Central memory CD8-positive, alpha-beta T cell (primary cell): ENCODE data around the gene FAIM.
"Not testable (repeated sequence)": the region's sequence is repeated elsewhere in the genome, so short reads cannot be mapped to it uniquely, and the experiment has no call there.

Experiments
- ATAC-seq: fragments of 150-1000 bp; cut with Tn5 transposase; replicated peaks from 2 replicates; pipeline ENCODE4 v1.10.0; 2022; ENCODE audit warnings: mild to moderate bottlenecking, moderate FRiP score, moderate number of reproducible peaks; ENCODE audit not compliant: poor library complexity, severe bottlenecking; ENCODE audit errors: extremely low read depth
- DNase-seq, 2 donors: peaks; one replicate each; pipeline ENCODE4 v3.0.0; 2021; ENCODE audit warnings: low spot score in 2 of 2
- H3K27ac Mint-ChIP-seq: one replicate; pipeline ENCODE4 v1.8.0; 2022; ENCODE audit warnings: low read depth, mild to moderate bottlenecking, moderate library complexity, mixed read lengths
- H3K27me3 Mint-ChIP-seq: one replicate; pipeline ENCODE4 v1.8.0; 2022; ENCODE audit warnings: mixed read lengths
- H3K36me3 Mint-ChIP-seq: one replicate; pipeline ENCODE4 v1.8.0; 2022; ENCODE audit warnings: mild to moderate bottlenecking, moderate library complexity, mixed read lengths; ENCODE audit not compliant: insufficient read depth
- H3K4me1 Mint-ChIP-seq: one replicate; pipeline ENCODE4 v1.8.0; 2022; ENCODE audit warnings: mixed read lengths
- H3K4me3 Mint-ChIP-seq: one replicate; pipeline ENCODE4 v1.8.0; 2022; ENCODE audit warnings: mild to moderate bottlenecking, moderate library complexity, mixed read lengths
- H3K9me3 Mint-ChIP-seq: one replicate; pipeline ENCODE4 v1.8.0; 2022; ENCODE audit warnings: mixed read lengths

Gene FAIM

DNA sequence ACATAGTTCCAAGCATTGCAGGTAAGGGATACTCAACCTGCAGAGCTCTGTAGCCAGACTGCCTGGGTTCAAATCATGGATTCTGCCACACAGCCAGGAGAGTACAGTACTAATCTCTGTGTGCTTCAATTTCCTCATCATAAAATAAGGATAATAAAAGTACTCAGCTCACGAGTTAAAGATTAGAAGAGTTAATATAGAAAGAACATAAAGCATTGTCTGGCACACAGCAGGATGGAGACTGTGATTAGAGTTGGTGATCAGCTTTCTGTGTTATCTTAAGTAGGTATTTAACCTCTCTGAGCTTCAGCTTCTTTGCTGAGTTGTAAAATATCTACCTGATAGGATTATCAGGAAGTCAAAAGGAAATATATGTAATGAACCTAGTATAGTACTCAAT, 17.2 kb upstream of the FAIM start:
- Mint-ChIP-seq H3K9me3 (no peaks in the 10 kb centered on the region), H3K4me3 (no peak overlapping the region), H3K27ac (no peak overlapping the region), H3K27me3 (no peaks in the 10 kb centered on the region), H3K36me3 (peaks cover 8% of the 10 kb centered on the region), H3K4me1 (peaks cover 6% of the 10 kb centered on the region)
- DNase-seq (no peak), ATAC-seq (no peak)

DNA sequence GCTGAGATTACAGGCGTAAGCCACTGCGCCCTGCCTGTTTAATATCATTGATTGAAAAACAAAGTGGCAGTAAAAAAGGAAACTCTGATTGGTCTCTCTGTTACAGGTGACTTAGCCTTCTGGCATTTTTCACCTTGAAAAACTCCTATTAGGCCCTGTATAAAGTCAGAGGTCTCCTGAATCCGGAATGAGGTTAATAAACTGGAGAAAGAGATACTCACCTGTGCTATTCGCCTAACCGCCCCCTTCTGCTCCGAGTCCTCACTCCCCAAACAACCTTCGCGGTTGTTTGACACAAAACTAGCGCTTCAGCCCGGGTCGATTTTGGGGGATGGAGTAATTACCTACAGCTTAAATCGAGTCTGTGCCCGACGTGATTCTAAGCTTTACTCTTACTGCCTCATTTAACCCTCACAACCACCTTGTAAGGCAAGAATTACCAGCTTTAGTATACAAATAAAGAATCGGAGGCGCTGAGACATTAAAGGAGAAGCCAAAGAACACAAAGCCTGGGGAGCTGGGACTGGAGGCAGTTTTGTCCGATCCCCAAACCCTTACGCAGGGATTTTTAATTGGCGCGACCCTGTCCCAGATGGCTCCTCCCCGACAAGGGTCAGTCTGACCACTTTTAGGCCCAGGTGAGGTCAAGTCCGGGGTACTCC, 15.0 kb upstream of the FAIM start:
- peak overlapping the region; percentile 93 for H3K4me3 Mint-ChIP-seq
- H3K27me3 Mint-ChIP-seq: no peaks in the 10 kb centered on the region
- ATAC-seq (no peak), DNase-seq (no peak)
- peaks cover 8% of the 10 kb centered on the region for H3K36me3 Mint-ChIP-seq
- peak overlapping the region; percentile 94 for H3K27ac Mint-ChIP-seq
- H3K9me3 Mint-ChIP-seq: no peaks in the 10 kb centered on the region
- peaks cover 6% of the 10 kb centered on the region for H3K4me1 Mint-ChIP-seq

DNA sequence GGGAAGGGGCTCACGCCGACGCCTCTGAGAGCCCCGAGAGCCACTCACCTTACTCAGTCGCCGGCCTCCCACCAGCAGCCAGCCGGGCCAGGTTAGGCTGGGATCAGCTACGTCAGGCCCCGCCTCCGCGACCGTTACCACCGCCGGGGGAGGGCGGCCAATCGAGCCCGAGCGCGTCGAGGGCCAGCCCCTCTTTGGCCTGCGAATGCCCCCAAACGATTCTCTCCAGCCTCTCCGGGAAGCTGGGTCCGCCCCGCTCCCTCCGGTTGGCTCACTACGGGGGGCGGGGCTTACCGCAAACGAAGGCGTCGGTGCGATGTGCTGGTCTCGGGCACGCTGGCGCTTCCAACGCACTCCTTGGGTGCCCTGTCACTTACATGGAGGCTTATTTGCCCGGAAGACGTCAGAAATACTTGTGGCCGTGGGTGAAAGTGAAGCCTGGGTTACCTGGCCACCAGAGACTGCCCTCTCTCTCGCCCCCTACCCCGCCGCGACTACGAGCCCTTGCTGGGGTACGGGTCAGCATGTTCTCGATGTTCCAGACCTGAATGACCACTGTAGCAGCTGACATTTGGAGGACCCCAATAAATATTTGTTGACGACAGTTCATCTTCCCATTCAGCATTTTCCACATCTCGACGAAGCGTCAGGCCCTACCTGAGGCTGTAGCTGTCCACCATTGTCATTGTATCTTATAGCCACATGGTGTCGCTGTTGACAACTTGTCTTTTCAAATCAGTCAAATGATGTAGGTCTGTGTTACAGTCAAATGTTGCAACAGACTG, 14.2 kb upstream of the FAIM start, which contains the start of gene CEP70:
CEP70 (minus strand) TSS at position 111 of the 785 bp plus-strand sequence. CDS start 21,333 bp downstream, outside the sequence.
- H3K27ac Mint-ChIP-seq: peak within 1 kb of the TSS; percentile 94
- H3K36me3 Mint-ChIP-seq: peaks cover 8% of the 10 kb centered on the region
- peak within 1 kb of the TSS; percentile 93 for H3K4me3 Mint-ChIP-seq
- ATAC-seq: peak; percentile 96
- peaks cover 6% of the 10 kb centered on the region for H3K4me1 Mint-ChIP-seq
- no peaks in the 10 kb centered on the region for H3K27me3 Mint-ChIP-seq
- no peaks in the 10 kb centered on the region for H3K9me3 Mint-ChIP-seq
- peak; percentile 79 to 87 for DNase-seq

DNA sequence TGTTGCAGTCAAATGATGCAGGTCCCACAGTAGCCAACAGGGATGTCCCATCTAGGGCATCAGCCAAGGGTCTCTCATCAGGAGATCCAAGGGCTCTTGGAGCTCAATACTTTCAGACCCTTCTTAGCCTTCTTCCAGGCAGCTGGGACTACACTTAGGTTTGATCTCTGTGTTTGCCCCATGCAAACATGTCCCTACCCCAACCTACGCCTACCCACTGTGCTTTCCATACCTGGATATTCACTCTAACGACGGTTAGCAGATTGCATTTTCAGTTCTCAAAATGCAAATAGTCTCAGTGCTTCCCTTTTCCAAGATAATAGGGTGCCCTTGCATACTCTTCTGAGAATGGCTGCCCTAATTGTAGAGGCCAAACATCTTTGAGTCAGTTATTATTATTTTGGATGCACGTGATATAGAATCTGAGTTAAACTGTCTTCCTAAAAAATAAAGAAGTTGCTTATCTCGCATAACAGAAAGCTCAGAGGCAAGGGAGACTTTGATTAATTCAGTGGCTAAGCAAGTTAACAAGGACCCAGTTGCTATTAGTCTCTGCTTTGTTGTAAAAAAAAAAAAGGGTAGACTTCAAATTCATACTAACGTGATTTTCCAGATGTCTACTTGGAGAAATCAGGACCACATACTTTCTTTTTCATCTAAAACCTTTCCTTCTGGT, 13.5 kb upstream of the FAIM start:
- H3K9me3 Mint-ChIP-seq: no peaks in the 10 kb centered on the region
- H3K4me3 Mint-ChIP-seq: peak overlapping the region; percentile 93
- H3K4me1 Mint-ChIP-seq: peaks cover 6% of the 10 kb centered on the region
- peak overlapping the region; percentile 94 for H3K27ac Mint-ChIP-seq
- ATAC-seq (no peak), DNase-seq (no peak)
- no peaks in the 10 kb centered on the region for H3K27me3 Mint-ChIP-seq
- H3K36me3 Mint-ChIP-seq: peaks cover 8% of the 10 kb centered on the region

DNA sequence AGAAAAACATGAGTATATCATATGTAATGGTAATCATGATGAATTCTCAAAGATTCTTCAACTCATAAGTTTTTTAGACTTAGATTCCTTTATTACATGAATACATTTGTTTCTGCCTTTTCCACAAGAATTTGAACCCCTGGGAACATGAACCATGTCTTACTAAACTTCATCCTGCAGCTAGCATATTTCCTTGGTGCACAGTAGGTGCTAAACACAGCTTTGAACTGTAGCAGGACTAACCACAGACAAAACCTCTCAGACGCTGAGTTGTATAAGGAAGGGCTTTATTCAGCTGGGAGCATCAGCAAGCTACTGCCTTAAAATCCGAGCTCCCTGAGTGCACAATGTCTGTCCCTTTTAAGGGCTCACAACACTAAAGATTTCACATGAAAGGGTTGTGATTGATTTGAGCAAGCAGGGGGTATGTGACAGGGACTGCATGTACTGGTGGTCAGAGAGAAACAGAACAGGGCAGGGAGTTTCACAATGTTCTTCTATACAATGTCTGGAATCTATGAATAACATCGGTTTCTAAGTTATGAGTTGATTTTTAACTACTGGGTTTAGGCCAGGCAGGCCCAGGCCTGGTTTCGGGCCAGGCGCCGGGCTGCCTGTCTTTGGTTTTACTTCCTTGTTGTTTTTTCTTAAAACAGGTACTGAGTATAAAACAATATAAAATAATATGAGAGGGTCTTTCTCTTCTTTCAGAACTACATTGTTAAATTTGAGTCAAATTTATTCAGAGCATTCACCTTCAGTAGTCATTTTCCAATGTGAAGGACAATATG, 11.2 kb upstream of the FAIM start:
- not testable (repeated sequence) for H3K27ac Mint-ChIP-seq, H3K4me1 Mint-ChIP-seq, H3K27me3 Mint-ChIP-seq, H3K36me3 Mint-ChIP-seq, ATAC-seq, H3K4me3 Mint-ChIP-seq, H3K9me3 Mint-ChIP-seq, DNase-seq

DNA sequence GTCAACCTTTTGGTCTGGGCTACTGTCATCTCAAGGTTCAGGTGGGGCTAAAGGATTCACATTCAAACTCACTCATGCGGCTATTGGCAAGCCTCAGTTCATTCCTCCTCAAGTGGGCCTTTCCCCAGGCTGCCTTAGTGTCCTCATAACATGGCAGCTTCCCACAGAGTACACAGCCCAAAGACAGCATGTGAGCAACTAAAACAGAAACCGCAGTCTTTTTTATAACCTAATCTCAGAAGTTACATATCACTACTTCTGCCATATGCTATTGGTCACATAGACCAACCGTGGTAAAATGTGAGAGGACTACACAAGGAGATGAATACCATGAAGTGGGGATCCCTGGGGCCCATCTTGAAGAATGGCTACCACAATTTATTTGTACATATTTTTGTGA, 10.0 kb upstream of the FAIM start:
- Mint-ChIP-seq H3K27ac (no peak overlapping the region), H3K36me3 (peaks cover 11% of the 10 kb centered on the region), H3K4me3 (no peak overlapping the region)

DNA sequence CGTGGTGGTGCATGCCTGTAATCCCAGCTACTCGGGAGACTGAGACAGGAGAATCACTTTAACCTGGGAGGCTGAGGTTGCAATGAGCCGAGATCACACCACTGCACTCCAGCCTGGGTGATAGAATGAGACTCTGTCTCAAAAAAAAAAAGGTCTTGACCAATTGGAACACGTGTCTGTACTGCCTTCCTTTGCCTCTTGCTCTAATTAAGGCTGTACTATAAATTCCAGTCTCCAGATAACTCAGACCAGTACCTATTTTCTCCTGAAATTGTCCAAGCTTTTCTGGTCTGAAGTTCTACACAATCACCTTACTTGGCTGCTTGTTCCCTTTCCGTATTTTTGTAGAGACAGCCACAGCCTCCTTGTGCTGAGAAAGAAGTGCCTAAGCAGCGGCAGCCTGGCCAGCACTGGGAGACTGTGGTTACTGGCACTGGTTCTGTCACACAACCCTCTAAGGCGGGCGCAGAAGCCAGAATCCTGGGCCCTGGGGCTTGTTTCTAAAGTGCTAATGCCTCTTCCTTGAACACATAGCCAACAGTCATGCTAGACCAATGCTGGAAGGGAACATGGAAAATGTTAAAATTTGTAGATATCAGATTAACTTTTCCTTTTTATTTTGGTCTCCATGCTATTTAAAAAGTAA, 8.3 kb upstream of the FAIM start:
- DNase-seq: no peak
- Mint-ChIP-seq H3K36me3 (peaks cover 2% of the 10 kb centered on the region), H3K4me3 (no peak overlapping the region), H3K27ac (no peak overlapping the region), H3K27me3 (no peaks in the 10 kb centered on the region), H3K4me1 (no peaks in the 10 kb centered on the region), H3K9me3 (no peaks in the 10 kb centered on the region)
- ATAC-seq: no peak

More for the DNA sequence above, 10.0 kb upstream of the FAIM start:
- DNase-seq: no peak
- Mint-ChIP-seq H3K9me3 (no peaks in the 10 kb centered on the region), H3K27me3 (no peaks in the 10 kb centered on the region), H3K4me1 (peaks cover 6% of the 10 kb centered on the region)
- ATAC-seq: no peak

DNA sequence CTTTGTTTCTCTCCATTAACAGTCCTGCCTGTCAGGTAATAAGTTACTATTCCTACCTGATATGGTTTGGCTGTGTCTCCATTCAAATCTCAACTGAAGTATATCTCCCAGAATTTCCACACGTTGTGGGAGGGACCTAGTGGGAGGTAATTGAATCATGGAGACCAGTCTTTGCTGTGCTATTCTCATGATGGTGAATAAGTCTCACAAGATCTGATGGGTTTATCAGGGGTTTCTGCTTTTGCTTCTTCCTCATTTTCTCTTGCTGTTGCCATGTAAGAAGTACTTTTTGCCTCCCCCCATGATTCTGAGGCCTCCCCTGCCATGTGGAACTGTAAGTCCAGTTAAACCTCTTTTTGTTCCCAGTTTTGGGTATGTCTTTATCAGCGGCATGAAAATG, 6.9 kb upstream of the FAIM start:
- H3K4me1 Mint-ChIP-seq, H3K4me3 Mint-ChIP-seq, H3K27me3 Mint-ChIP-seq, DNase-seq, H3K36me3 Mint-ChIP-seq, H3K27ac Mint-ChIP-seq, H3K9me3 Mint-ChIP-seq, ATAC-seq: not testable (repeated sequence)

DNA sequence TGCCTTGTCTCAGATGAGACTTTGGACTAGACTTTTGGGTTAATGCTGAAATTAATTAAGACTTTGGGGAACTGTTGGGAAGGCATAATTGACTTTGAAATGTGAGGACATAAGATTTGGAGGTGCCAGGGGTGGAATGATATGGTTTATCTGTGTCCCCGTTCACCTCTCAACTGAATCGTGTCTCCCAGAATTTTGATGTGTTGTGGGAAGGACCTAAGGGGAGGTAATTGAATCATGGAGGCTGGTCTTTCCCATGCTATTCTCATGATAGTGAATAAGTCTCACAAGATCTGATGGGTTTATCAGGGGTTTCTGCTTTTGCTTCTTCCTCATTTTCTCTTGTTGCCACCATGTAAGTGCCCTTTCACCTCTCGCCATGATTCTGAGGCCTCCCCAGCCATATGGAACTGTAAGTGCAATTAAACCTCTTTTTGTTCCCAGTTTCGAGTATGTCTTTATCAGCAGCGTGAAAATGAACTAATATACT, 4.4 kb upstream of the FAIM start:
- DNase-seq, H3K27me3 Mint-ChIP-seq, H3K27ac Mint-ChIP-seq, H3K4me3 Mint-ChIP-seq, H3K9me3 Mint-ChIP-seq, ATAC-seq: not testable (repeated sequence)
- H3K36me3 Mint-ChIP-seq: peaks cover 15% of the 10 kb centered on the region
- peaks cover 13% of the 10 kb centered on the region for H3K4me1 Mint-ChIP-seq

DNA sequence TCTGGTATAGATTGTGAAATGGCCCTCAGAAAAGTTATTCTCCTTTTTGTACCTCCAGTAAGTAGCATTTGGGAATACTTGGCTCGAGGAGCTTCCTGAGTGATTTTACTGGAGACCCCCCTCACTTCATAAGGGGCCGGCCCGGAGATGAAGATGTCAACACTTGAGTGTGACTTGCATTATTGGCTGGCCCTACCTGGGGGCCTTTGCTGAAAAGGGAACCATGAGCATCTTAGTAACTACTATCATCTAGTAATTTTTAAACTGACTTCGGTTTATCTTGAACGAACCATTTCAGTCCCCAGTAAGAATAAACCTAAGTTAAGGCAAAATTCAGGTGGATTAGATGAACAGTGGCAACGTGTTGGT, 1.3 kb downstream of the FAIM start:
- Mint-ChIP-seq H3K4me1 (peaks cover 30% of the 10 kb centered on the region), H3K4me3 (peak overlapping the region; percentile 96), H3K9me3 (peaks cover 6% of the 10 kb centered on the region), H3K27ac (peak overlapping the region; percentile 100), H3K36me3 (peaks cover 34% of the 10 kb centered on the region), H3K27me3 (peaks cover 10% of the 10 kb centered on the region)
- no peak for DNase-seq
- ATAC-seq: no peak

DNA sequence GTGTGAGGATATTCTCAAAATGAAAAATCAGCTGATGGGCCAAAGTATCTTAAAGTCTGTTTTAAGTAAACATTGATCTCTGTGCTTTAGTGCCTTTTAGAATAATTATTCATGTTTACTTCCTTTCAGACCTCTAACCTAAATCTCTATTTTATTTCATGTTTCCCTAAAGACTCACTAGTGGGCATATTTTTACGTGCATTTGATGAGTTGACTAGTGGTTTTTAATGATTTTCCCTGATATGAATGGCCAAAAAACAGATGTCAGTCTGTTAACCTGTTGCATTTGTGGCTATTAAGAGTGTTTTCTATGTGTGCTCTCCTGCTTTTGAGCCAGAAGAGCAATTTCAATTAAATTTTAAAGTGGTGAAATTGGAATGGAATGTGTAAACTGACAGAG, 6.9 kb downstream of the FAIM start:
- ATAC-seq: no peak
- no peak overlapping the region for H3K27ac Mint-ChIP-seq
- H3K36me3 Mint-ChIP-seq: peaks cover 11% of the 10 kb centered on the region
- no peak overlapping the region for H3K4me3 Mint-ChIP-seq
- DNase-seq: no peak
- no peaks in the 10 kb centered on the region for H3K27me3 Mint-ChIP-seq
- peaks cover 16% of the 10 kb centered on the region for H3K4me1 Mint-ChIP-seq
- H3K9me3 Mint-ChIP-seq: no peaks in the 10 kb centered on the region

DNA sequence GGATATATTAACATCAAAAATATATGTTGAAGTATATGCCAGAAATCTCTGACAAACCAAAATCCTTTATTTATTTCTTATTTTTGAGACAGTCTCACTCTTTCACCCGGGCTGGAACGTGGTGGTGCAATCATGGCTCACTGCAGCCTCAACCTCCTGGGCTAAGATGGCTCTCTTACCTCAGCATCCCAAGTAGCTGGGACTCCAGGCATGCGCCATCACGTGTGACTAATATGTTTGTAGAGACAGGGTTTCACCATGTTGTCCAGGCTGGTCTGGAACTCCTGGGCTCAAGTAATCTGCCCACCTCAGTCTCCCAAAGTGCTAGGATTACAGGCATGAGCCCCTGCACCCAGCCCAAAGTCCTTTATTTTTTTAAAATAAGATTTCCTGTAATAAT, 11.9 kb downstream of the FAIM start:
- H3K4me1 Mint-ChIP-seq: peaks cover 6% of the 10 kb centered on the region
- H3K9me3 Mint-ChIP-seq: no peaks in the 10 kb centered on the region
- no peak for ATAC-seq
- H3K27me3 Mint-ChIP-seq: no peaks in the 10 kb centered on the region
- peaks cover 7% of the 10 kb centered on the region for H3K36me3 Mint-ChIP-seq
- no peak overlapping the region for H3K4me3 Mint-ChIP-seq
- DNase-seq: no peak
- no peak overlapping the region for H3K27ac Mint-ChIP-seq
